ENCODE measurements around the gene DDIT3. TPM values are rescaled to one million over a fixed set of nuclear protein-coding genes. Genes with fewer than 3 reads are reported as not detected.
A peak's percentile ranks its signal among the peaks of the same experiment; 100 is the strongest.

The DDIT3 gene
- total and polyA plus RNA-seq, 5 donors from 2014 or later: 17.8 to 159 (median 22.2) TPM

DNA sequence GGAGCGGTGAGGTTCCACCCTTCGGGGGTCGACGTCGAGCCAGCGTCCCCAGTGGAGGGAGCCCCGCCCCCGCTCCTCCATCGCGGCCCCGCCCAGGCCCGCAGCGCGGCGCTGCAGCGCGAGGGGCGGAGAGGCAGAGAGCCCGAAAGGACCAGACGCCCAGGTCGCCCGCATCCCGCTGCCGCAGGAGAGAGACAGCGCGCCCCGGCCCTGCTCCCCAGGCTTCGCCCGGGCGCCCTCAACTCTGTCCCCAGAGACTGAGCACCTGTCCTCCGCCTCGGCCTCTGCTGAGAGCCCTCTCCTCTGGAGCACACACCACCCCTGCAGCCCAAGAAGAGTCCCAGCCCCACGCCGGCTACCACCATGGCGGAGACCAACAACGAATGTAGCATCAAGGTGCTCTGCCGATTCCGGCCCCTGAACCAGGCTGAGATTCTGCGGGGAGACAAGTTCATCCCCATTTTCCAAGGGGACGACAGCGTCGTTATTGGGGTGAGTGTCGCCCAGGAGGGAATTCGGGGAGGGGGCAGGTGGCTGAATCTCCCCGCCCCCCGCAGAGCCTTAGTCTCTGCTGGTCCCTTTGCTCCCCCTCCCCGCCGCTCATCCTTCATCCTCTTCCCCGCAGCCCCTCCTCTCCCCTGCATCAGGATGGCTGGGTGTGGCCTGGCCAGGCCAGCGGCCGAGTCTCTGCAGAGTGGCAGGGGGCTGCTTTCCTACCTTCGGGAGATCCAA is 29.8 kb upstream of the DDIT3 start, which contains the start of gene KIF5A:
Gene KIF5A (plus strand): TSS at position 136 of the 732 bp plus-strand sequence. CDS start 228 bp downstream, at position 364.
- ATAC-seq (ENCODE audit: low read depth in 2 of 2) (peak; percentile 19 to 40), DNase-seq (peak; percentile 39 to 56 (median 50))
- Mint-ChIP-seq H3K4me1 (peaks cover 18 to 38% (median 28%) of the 10 kb centered on the region in 4 donors), H3K27ac (peak within 1 kb of the TSS; percentile 38 to 79 (median 52)), H3K36me3 (no peaks in the 10 kb centered on the region), H3K9me3 (no peaks in the 10 kb centered on the region), H3K27me3 (peaks cover 49% of the 10 kb centered on the region), H3K4me3 (peak within 1 kb of the TSS; percentile 70 to 96 (median 78))
- Histone ChIP-seq H3K4me3 (ENCODE audit: low read depth, low read length) (no peak within 1 kb of the TSS), H3K27ac (ENCODE audit: insufficient read depth, low read length, poor library complexity, severe bottlenecking) (no peak within 1 kb of the TSS), H3K4me1 (ENCODE audit: control insufficient read depth, insufficient read depth, low read length, poor library complexity, severe bottlenecking) (peaks cover 28% of the 10 kb centered on the region), H3K27me3 (ENCODE audit: control insufficient read depth, insufficient read depth, low read length) (peaks cover 6% of the 10 kb centered on the region), H3K9me3 (ENCODE audit: control insufficient read depth in 2 of 2, low read length in 2 of 2) (no peaks in the 10 kb centered on the region), H3K36me3 (ENCODE audit: control insufficient read depth, insufficient read depth, low read length) (peaks cover 1% of the 10 kb centered on the region)

DNA sequence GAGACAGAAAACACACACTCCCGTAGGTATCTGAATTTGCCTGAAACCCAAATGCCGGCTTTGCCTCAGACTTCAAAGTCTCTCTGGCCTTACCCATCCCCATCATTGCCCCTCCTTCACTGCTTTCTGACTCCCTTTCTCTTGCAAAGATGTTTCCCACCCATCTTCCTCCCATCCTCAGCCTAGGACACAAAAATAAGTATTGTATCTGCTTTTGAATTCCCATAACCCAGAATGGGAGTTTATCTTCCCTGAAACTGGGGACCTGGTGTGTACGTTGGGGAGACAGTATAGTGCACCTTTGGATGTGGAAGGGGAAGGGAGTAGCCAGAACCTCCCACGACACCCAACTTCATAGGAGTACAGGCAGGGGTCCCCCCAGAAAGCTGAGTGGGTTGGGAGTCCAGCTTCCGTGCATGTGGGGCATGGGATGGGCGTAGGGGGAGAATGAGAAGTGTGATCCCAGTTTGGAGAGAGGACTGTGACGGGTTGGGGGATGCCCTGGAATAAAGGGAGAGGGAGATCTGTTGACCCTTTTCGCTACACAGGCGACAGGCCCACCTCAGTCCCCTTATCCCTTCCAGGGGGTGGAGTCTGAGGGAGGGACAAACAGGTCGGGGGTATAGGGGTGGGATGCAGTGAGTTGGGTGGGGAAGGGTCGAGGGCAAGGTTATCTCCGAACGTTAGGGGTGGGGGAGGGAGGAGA is 29.0 kb upstream of the DDIT3 start:
- no peak overlapping the region for H3K27ac ChIP-seq (ENCODE audit: insufficient read depth, low read length, poor library complexity, severe bottlenecking)
- H3K4me1 Mint-ChIP-seq: peaks cover 22 to 44% (median 33%) of the 10 kb centered on the region in 4 donors
- H3K4me3 ChIP-seq (ENCODE audit: low read depth, low read length): no peak overlapping the region
- H3K4me1 ChIP-seq (ENCODE audit: control insufficient read depth, insufficient read depth, low read length, poor library complexity, severe bottlenecking): peaks cover 28% of the 10 kb centered on the region
- no peak for DNase-seq
- H3K9me3 ChIP-seq (ENCODE audit: control insufficient read depth in 2 of 2, low read length in 2 of 2): no peaks in the 10 kb centered on the region
- peaks cover 46% of the 10 kb centered on the region for H3K27me3 Mint-ChIP-seq
- no peaks in the 10 kb centered on the region for H3K9me3 Mint-ChIP-seq
- H3K36me3 ChIP-seq (ENCODE audit: control insufficient read depth, insufficient read depth, low read length): peaks cover 2% of the 10 kb centered on the region
- H3K4me3 Mint-ChIP-seq: peak overlapping the region; percentile 61 to 96 (median 70)
- peaks cover 6% of the 10 kb centered on the region for H3K27me3 ChIP-seq (ENCODE audit: control insufficient read depth, insufficient read depth, low read length)
- ATAC-seq (ENCODE audit: low read depth in 2 of 2): no peak
- no peaks in the 10 kb centered on the region for H3K36me3 Mint-ChIP-seq
- H3K27ac Mint-ChIP-seq: no peak overlapping the region

DNA sequence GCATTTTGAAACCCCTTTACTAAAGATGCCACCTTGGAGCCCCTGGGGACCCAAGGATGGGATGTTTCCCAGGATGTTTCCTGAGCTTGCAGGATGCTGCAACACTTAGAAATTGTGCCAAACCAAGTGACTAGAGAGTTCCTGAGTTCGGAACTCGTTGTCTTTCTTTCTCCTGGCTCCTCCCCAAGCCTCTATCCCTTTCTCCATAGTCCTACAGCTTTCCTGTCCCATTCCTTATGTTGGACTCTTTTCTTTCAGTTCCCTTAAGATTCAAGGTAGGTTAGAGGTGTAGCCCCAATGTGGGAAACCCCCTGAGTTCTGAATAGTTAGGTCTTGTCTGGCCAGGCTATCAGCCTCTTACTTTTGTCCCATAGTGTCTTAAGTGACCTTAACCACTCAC is 28.2 kb upstream of the DDIT3 start:
- Mint-ChIP-seq H3K27ac (no peak overlapping the region), H3K4me3 (peak overlapping the region; percentile 11 to 96 (median 54)), H3K4me1 (peaks cover 22 to 50% (median 38%) of the 10 kb centered on the region in 4 donors), H3K9me3 (no peaks in the 10 kb centered on the region), H3K36me3 (no peaks in the 10 kb centered on the region), H3K27me3 (peaks cover 38% of the 10 kb centered on the region)
- peaks cover 6% of the 10 kb centered on the region for H3K27me3 ChIP-seq (ENCODE audit: control insufficient read depth, insufficient read depth, low read length)
- no peak overlapping the region for H3K27ac ChIP-seq (ENCODE audit: insufficient read depth, low read length, poor library complexity, severe bottlenecking)
- H3K9me3 ChIP-seq (ENCODE audit: control insufficient read depth in 2 of 2, low read length in 2 of 2): no peaks in the 10 kb centered on the region
- no peak for DNase-seq
- no peak for ATAC-seq (ENCODE audit: low read depth in 2 of 2)
- peaks cover 2% of the 10 kb centered on the region for H3K36me3 ChIP-seq (ENCODE audit: control insufficient read depth, insufficient read depth, low read length)
- H3K4me1 ChIP-seq (ENCODE audit: control insufficient read depth, insufficient read depth, low read length, poor library complexity, severe bottlenecking): peaks cover 28% of the 10 kb centered on the region
- no peak overlapping the region for H3K4me3 ChIP-seq (ENCODE audit: low read depth, low read length)

DNA sequence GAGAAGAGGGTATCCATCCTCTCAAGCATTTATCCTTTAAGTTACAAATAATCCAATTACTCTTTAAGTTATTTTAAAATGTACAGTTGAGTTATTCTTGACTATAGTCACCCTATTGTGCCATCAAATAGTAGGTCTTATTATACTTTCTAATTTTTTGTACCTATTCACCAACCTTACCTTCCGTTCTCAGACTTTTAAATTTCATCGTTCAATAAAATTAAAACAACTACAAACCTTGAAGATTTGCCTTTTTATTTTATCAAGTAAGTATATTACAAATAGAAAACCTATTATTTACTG is 27.6 kb upstream of the DDIT3 start:
- H3K4me1 ChIP-seq (ENCODE audit: control insufficient read depth, insufficient read depth, low read length, poor library complexity, severe bottlenecking): peaks cover 28% of the 10 kb centered on the region
- no peaks in the 10 kb centered on the region for H3K36me3 Mint-ChIP-seq
- H3K9me3 Mint-ChIP-seq: no peaks in the 10 kb centered on the region
- no peaks in the 10 kb centered on the region for H3K9me3 ChIP-seq (ENCODE audit: control insufficient read depth in 2 of 2, low read length in 2 of 2)
- no peak overlapping the region for H3K27ac ChIP-seq (ENCODE audit: insufficient read depth, low read length, poor library complexity, severe bottlenecking)
- H3K4me1 Mint-ChIP-seq: peaks cover 22 to 51% (median 40%) of the 10 kb centered on the region in 4 donors
- no peak overlapping the region for H3K4me3 ChIP-seq (ENCODE audit: low read depth, low read length)
- peaks cover 2% of the 10 kb centered on the region for H3K36me3 ChIP-seq (ENCODE audit: control insufficient read depth, insufficient read depth, low read length)
- no peak for DNase-seq
- peak overlapping the region in 3 of 4 donors; percentile 95 to 99 (median 96) for H3K4me3 Mint-ChIP-seq
- peaks cover 35% of the 10 kb centered on the region for H3K27me3 Mint-ChIP-seq
- H3K27ac Mint-ChIP-seq: peak overlapping the region in 1 of 3 donors; percentile 96
- ATAC-seq (ENCODE audit: low read depth in 2 of 2): no peak
- peaks cover 5% of the 10 kb centered on the region for H3K27me3 ChIP-seq (ENCODE audit: control insufficient read depth, insufficient read depth, low read length)

DNA sequence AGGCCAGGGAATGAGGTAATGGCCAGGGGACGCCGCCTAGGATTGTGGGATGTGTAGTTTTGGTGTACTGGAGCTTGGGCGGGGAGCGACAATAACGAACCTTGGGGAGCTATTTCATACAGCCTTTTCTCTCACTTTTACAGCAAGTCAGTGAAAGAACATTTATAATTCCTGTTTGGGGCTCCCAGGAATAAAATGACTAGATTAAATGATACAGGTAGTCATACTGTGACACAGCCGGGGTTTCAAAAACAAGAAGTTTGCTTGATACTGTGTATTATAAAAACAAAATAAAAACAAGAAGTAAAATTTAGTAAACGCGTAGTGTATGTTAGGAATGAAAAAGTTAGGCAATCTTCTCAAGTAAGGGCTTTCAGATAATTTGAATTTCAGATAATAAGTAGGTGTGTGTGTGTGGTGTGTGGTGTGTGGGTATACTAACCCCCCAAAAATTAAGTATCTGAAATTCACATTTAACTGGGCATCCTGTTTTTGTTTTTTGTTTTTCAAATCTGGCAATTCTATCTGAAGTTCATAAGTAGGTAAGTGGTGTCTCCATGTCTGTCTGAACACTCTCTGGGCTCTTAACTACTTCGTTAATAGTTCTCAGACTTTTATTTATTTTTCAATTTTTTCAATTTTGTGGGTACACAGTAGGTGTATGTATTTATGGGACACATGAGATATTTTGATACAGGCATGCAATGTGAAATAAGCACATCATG is 27.1 kb upstream of the DDIT3 start:
- H3K4me1 Mint-ChIP-seq: peaks cover 22 to 51% (median 40%) of the 10 kb centered on the region in 4 donors
- Histone ChIP-seq H3K36me3 (ENCODE audit: control insufficient read depth, insufficient read depth, low read length) (peaks cover 2% of the 10 kb centered on the region), H3K4me1 (ENCODE audit: control insufficient read depth, insufficient read depth, low read length, poor library complexity, severe bottlenecking) (peaks cover 28% of the 10 kb centered on the region), H3K27me3 (ENCODE audit: control insufficient read depth, insufficient read depth, low read length) (peaks cover 5% of the 10 kb centered on the region), H3K9me3 (ENCODE audit: control insufficient read depth in 2 of 2, low read length in 2 of 2) (no peaks in the 10 kb centered on the region), H3K27ac (ENCODE audit: insufficient read depth, low read length, poor library complexity, severe bottlenecking) (peak overlapping the region; percentile 80), H3K4me3 (ENCODE audit: low read depth, low read length) (peak overlapping the region; percentile 80)
- DNase-seq (no peak), ATAC-seq (ENCODE audit: low read depth in 2 of 2) (no peak)
- H3K9me3 Mint-ChIP-seq: no peaks in the 10 kb centered on the region
- peaks cover 35% of the 10 kb centered on the region for H3K27me3 Mint-ChIP-seq
- H3K27ac Mint-ChIP-seq: peak overlapping the region; percentile 89 to 96 (median 96)
- no peaks in the 10 kb centered on the region for H3K36me3 Mint-ChIP-seq
- H3K4me3 Mint-ChIP-seq: peak overlapping the region; percentile 95 to 99 (median 96)

DNA sequence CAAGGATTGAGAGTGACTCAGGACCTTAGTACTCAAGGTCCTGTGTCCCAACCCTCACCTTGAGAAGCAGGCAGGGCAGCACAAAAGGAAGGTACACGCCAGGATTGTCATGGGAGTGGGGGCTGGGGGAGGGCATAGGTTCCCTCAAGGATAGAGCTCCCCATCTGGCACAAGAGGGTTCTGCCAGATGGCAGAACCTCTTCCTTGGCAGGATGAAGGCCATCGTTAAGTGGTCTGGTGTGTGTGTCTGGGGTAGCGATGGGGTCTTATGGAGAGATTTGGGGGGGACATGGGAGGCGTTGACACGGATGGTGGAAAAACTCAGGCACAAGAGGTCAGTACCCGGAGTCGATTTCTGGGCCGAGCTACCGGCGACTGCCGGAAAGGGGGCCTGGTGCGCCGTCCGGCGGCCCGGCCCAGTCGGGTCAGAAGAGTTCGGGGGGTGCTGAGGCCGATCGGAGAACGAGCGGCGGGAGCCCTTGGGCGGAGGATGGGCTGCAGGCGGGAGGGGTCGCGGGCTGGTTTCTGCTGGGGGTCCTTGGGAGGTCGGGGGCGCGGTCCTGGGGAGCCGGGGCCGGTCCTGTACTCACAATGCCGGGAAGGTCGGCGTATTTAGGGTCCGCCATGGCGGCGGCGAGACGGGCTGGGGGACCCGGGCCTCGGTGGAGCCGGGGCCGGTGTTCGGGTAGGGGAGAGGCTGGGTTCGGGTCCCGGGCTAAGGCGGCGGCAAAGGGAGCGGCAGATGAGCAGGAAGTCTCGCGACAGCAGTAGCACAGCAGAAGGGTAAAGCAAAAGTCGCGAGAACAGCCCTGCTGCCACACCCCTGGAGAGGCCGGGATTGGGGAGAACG is 26.3 kb upstream of the DDIT3 start, which contains the start of gene DCTN2:
Gene DCTN2 (minus strand): TSS at position 755 of the 850 bp plus-strand sequence. CDS start 129 bp downstream, at position 626.
- DNase-seq: peak; percentile 89 to 97 (median 89)
- Histone ChIP-seq H3K4me3 (ENCODE audit: low read depth, low read length) (peak within 1 kb of the TSS; percentile 80), H3K27ac (ENCODE audit: insufficient read depth, low read length, poor library complexity, severe bottlenecking) (peak within 1 kb of the TSS; percentile 80), H3K36me3 (ENCODE audit: control insufficient read depth, insufficient read depth, low read length) (peaks cover 2% of the 10 kb centered on the region), H3K4me1 (ENCODE audit: control insufficient read depth, insufficient read depth, low read length, poor library complexity, severe bottlenecking) (peaks cover 28% of the 10 kb centered on the region), H3K9me3 (ENCODE audit: control insufficient read depth in 2 of 2, low read length in 2 of 2) (no peaks in the 10 kb centered on the region), H3K27me3 (ENCODE audit: control insufficient read depth, insufficient read depth, low read length) (peaks cover 5% of the 10 kb centered on the region)
- Mint-ChIP-seq H3K4me3 (peak within 1 kb of the TSS; percentile 95 to 99 (median 96)), H3K9me3 (no peaks in the 10 kb centered on the region), H3K27me3 (peaks cover 35% of the 10 kb centered on the region), H3K27ac (peak within 1 kb of the TSS; percentile 89 to 96 (median 96)), H3K36me3 (no peaks in the 10 kb centered on the region), H3K4me1 (peaks cover 22 to 51% (median 40%) of the 10 kb centered on the region in 4 donors)
- peak; percentile 97 to 98 for ATAC-seq (ENCODE audit: low read depth in 2 of 2)
